Gastrocnemius medialis (tissue), 4 donors: Measurements from ENCODE around the gene ENOPH1. TPM values are rescaled to one million over a fixed set of nuclear protein-coding genes. Genes with fewer than 3 reads are reported as not detected.

Experiments
- ATAC-seq, 2 donors: fragments of 150-250 bp; one replicate each; pipeline ENCODE4 v1.9.1; 2016
- DNase-seq, 2 donors: peaks; one replicate each; pipeline ENCODE4 v3.0.0-alpha.2; 2019
- H3K27ac ChIP-seq, 4 donors: fragments of 200-600 bp; sonication (generic); 1 replicate in 1 of 4; 2 replicates in 3 of 4; pipeline ENCODE4 v1.5.1; 2016 to 2018; ENCODE audit warnings: mild to moderate bottlenecking in 2 of 4, moderate library complexity in 1 of 4
- H3K27me3 ChIP-seq, 3 donors: fragments of 200-600 bp; sonication (generic) in 2 of 3; 1 replicate in 1 of 3; 2 replicates in 2 of 3; pipeline versions ENCODE4 v1.5.1 to v1.6.0; 2016 to 2019; ENCODE audit warnings: mild to moderate bottlenecking in 1 of 3, moderate library complexity in 1 of 3
- H3K36me3 ChIP-seq, 2 donors: fragments of 200-600 bp; sonication (generic) in 1 of 2; one replicate each; pipeline ENCODE4 v1.5.1; 2017 to 2018
- H3K4me1 ChIP-seq, 2 donors: fragments of 200-600 bp; sonication (generic) in 1 of 2; one replicate each; pipeline ENCODE4 v1.5.1; 2016 to 2017; ENCODE audit warnings: mild to moderate bottlenecking in 2 of 2
- H3K4me3 ChIP-seq, 4 donors: fragments of 200-600 bp; sonication (generic) in 3 of 4; 1 replicate in 1 of 4; 2 replicates in 3 of 4; pipeline ENCODE4 v1.5.1; 2016 to 2019; ENCODE audit warnings: mild to moderate bottlenecking in 2 of 4
- H3K9me3 ChIP-seq, 3 donors: fragments of 200-600 bp; sonication (generic) in 2 of 3; 1 replicate in 1 of 3; 2 replicates in 2 of 3; pipeline ENCODE4 v1.5.1; 2016 to 2019
- CTCF ChIP-seq, 5 experiments: fragments of 450-650 bp in 3 of 5; fragments of 200-600 bp in 2 of 5; sonication (generic) in 2 of 5; IDR thresholded peaks in 4 of 5; conservative IDR thresholded peaks in 1 of 5; 1 replicate in 4 of 5; 2 replicates in 1 of 5; pipeline ENCODE4 v1.5.1; 2016 to 2019; ENCODE audit warnings: antibody characterized with exemption in 5 of 5, mild to moderate bottlenecking in 3 of 5, moderate library complexity in 3 of 5
- POLR2A ChIP-seq, 2 donors: fragments of 450-650 bp; IDR thresholded peaks; one replicate each; pipeline ENCODE4 v1.6.1; 2017; ENCODE audit warnings: antibody characterized with exemption in 2 of 2, mild to moderate bottlenecking in 2 of 2, moderate library complexity in 2 of 2
- in situ Hi-C, 4 donors: fragments of 200-750 bp; cut with MboI; loops; one replicate each; pipeline versions ENCODE4 v1.15.0 to v1.8.0; 2017; ENCODE audit warnings: low sequenced_read_pairs in 4 of 4
- intact Hi-C: fragments of 100-400 bp; cut with DNase I; formaldehyde crosslinking; loops from one replicate; pipeline ENCODE4 v1.15.1; 2023; ENCODE audit warnings: low total_unique reads
- total RNA-seq, 4 donors: library from RNA; depleted of rRNA; stranded (reverse); fragments of >200 nt; gene quantifications; one replicate each; pipeline versions ENCODE4 v1.1.0 to v1.2.3, GENCODE V29; 2016

The ENOPH1 gene
- total RNA-seq, 4 donors from 2014 or later = 7.1 to 15.9 (median 14.8) TPM

DNA sequence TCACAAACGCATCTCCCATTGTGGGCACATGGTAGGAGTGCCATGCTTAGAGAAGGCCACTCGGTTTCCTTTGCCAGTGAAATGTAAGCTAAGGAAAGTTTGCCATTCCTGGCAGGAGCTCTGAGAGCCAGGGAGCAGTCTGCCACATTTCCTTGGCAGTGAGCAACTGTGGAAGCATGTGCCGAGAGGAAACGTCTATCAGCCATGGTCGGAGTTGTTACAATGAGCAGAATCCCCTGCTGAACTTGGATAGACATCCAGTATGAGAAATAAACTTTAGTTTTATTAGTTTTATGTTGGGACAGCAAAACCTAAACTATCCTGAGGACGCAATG, 51.1 kb downstream of the ENOPH1 start:
- no peak for ATAC-seq
- H3K4me3 ChIP-seq = no peak overlapping the region
- H3K27me3 ChIP-seq = no peaks in the 10 kb centered on the region
- no peaks in the 10 kb centered on the region for H3K36me3 ChIP-seq
- no peaks in the 10 kb centered on the region for H3K4me1 ChIP-seq
- DNase-seq = no peak
- intact Hi-C loops (no loop called here), in situ Hi-C loops (no loop called here)
- H3K9me3 ChIP-seq = no peaks in the 10 kb centered on the region
- TF ChIP-seq POLR2A (IDR thresholded peaks at IDR 0.05) (no peak), CTCF (IDR thresholded peaks at IDR 0.05 in 4 of 5, conservative IDR thresholded peaks at IDR 0.05 in 1 of 5) (no peak)
- H3K27ac ChIP-seq = no peak overlapping the region

DNA sequence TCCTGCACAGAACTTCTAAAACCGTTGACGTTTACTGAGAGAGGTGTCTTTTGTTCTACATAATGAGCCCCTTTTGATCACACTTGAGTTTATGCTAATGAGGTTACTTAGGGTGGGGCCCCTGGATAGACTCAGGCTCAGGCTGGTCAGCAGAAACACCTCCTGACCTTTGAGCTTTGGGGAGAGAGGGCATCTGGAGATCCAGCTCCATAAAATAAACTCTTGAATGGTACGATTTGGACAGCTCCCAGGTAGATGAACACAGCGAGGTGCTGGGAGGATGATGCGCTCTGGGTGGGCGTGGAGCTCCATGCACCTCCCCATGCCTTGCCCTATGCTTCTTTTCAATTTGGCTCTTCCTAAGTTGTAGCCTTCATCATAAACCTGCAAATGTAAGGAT, 52.0 kb downstream of the ENOPH1 start:
- no peak overlapping the region for H3K4me3 ChIP-seq

GRCh38 chr4:82484996-82485783, 54.8 kb downstream of the ENOPH1 start:
- H3K27me3 ChIP-seq = no peaks in the 10 kb centered on the region
- DNase-seq (no peak), ATAC-seq (no peak)
- TF ChIP-seq POLR2A (IDR thresholded peaks at IDR 0.05) (no peak), CTCF (IDR thresholded peaks at IDR 0.05 in 4 of 5, conservative IDR thresholded peaks at IDR 0.05 in 1 of 5) (no peak)
- H3K4me3 ChIP-seq = no peak overlapping the region
- H3K4me1 ChIP-seq = no peaks in the 10 kb centered on the region
- intact Hi-C loops (no loop called here), in situ Hi-C loops (no loop called here)
- no peaks in the 10 kb centered on the region for H3K36me3 ChIP-seq
- no peaks in the 10 kb centered on the region for H3K9me3 ChIP-seq
- H3K27ac ChIP-seq = no peak overlapping the region

More for the DNA sequence above, 52.0 kb downstream of the ENOPH1 start:
- no peaks in the 10 kb centered on the region for H3K27me3 ChIP-seq
- intact Hi-C loops (no loop called here), in situ Hi-C loops (no loop called here)
- ATAC-seq = no peak
- H3K9me3 ChIP-seq = no peaks in the 10 kb centered on the region
- no peaks in the 10 kb centered on the region for H3K36me3 ChIP-seq
- H3K4me1 ChIP-seq = no peaks in the 10 kb centered on the region
- H3K27ac ChIP-seq = no peak overlapping the region
- DNase-seq = no peak
- TF ChIP-seq POLR2A (IDR thresholded peaks at IDR 0.05) (no peak), CTCF (IDR thresholded peaks at IDR 0.05 in 4 of 5, conservative IDR thresholded peaks at IDR 0.05 in 1 of 5) (no peak)

- Histone ChIP-seq H3K36me3 (no peaks in the 10 kb centered on the region), H3K4me3 (no peak overlapping the region), H3K4me1 (no peaks in the 10 kb centered on the region), H3K27me3 (no peaks in the 10 kb centered on the region), H3K27ac (no peak overlapping the region), H3K9me3 (no peaks in the 10 kb centered on the region)
- ATAC-seq (no peak), DNase-seq (no peak)
- TF ChIP-seq CTCF (IDR thresholded peaks at IDR 0.05 in 4 of 5, conservative IDR thresholded peaks at IDR 0.05 in 1 of 5) = no peak
- no peak for TF ChIP-seq POLR2A (IDR thresholded peaks at IDR 0.05)
- in situ Hi-C loops (no loop called here), intact Hi-C loops (no loop called here)
These were observed 58.7 kb downstream of the ENOPH1 start for GRCh38 chr4:82489076-82489475.

GRCh38 chr4:82489987-82490386, 59.6 kb downstream of the ENOPH1 start:
- Histone ChIP-seq H3K4me3 (no peak overlapping the region), H3K4me1 (no peaks in the 10 kb centered on the region), H3K9me3 (no peaks in the 10 kb centered on the region), H3K27me3 (no peaks in the 10 kb centered on the region), H3K36me3 (no peaks in the 10 kb centered on the region), H3K27ac (no peak overlapping the region)
- no peak for TF ChIP-seq POLR2A (IDR thresholded peaks at IDR 0.05)
- TF ChIP-seq CTCF (IDR thresholded peaks at IDR 0.05 in 4 of 5, conservative IDR thresholded peaks at IDR 0.05 in 1 of 5) = no peak
- intact Hi-C loops (no loop called here), in situ Hi-C loops (no loop called here)
- ATAC-seq (no peak), DNase-seq (no peak)
